Mesenchymal stem cell (in vitro differentiated cells and primary cell): ENCODE results near the gene ZNF503.

Experiments used
- DNase-seq: peaks from one replicate; pipeline ENCODE4 v3.0.0-alpha.2; 2013
- H2AFZ ChIP-seq: one replicate; pipeline ENCODE4 v1.6.1; 2013; ENCODE audit warnings: low read depth, mild to moderate bottlenecking, control low read depth, inconsistent platforms, low read length, moderate library complexity
- H2AK5ac ChIP-seq: 2 replicates; pipeline ENCODE4 v1.6.1; 2013; ENCODE audit warnings: low read length, moderate library complexity, mild to moderate bottlenecking, inconsistent platforms; ENCODE audit not compliant: severe bottlenecking
- H2BK120ac ChIP-seq: one replicate; pipeline ENCODE4 v1.6.1; 2013; ENCODE audit warnings: low read depth, mild to moderate bottlenecking, inconsistent platforms, low read length, moderate library complexity
- H2BK12ac ChIP-seq, 2 experiments: one replicate each; pipeline ENCODE4 v1.6.1; 2013; ENCODE audit warnings: inconsistent platforms in 2 of 2, low read length in 2 of 2, mild to moderate bottlenecking in 2 of 2, moderate library complexity in 2 of 2, control low read depth in 1 of 2
- H2BK15ac ChIP-seq: one replicate; pipeline ENCODE4 v1.6.1; 2013; ENCODE audit warnings: mild to moderate bottlenecking, low read depth, inconsistent platforms; ENCODE audit not compliant: poor library complexity, severe bottlenecking
- H2BK5ac ChIP-seq: 2 replicates; pipeline ENCODE4 v1.6.1; 2013; ENCODE audit warnings: low read depth, mild to moderate bottlenecking, low read length, control low read depth, inconsistent platforms; ENCODE audit not compliant: poor library complexity, severe bottlenecking
- H3K14ac ChIP-seq, 2 experiments: one replicate each; pipeline ENCODE4 v1.6.1; 2013; ENCODE audit warnings: inconsistent platforms in 2 of 2, low read length in 2 of 2, control low read depth in 1 of 2, mild to moderate bottlenecking in 1 of 2, moderate library complexity in 1 of 2
- H3K18ac ChIP-seq, 2 experiments: one replicate each; pipeline ENCODE4 v1.6.1; 2013; ENCODE audit warnings: inconsistent platforms in 2 of 2, low read length in 2 of 2, control low read depth in 1 of 2, low read depth in 1 of 2, mild to moderate bottlenecking in 1 of 2
- H3K23ac ChIP-seq, 2 experiments: one replicate each; pipeline ENCODE4 v1.6.1; 2013; ENCODE audit warnings: inconsistent platforms in 2 of 2, low read length in 2 of 2, mild to moderate bottlenecking in 2 of 2, moderate library complexity in 2 of 2, control low read depth in 1 of 2
- H3K27ac ChIP-seq: 2 replicates; pipeline ENCODE4 v1.5.1; 2013; ENCODE audit warnings: mild to moderate bottlenecking, moderate library complexity, low read length, control low read depth, inconsistent platforms; ENCODE audit not compliant: poor library complexity, severe bottlenecking
- H3K27me3 ChIP-seq, 2 experiments: 2 replicates each; pipeline versions ENCODE4 v1.6.1 to v1.7.0; 2013; ENCODE audit warnings: low read length in 2 of 2, mild to moderate bottlenecking in 2 of 2, moderate library complexity in 2 of 2, control low read depth in 1 of 2, inconsistent platforms in 1 of 2; ENCODE audit not compliant: control insufficient read depth in 1 of 2, insufficient read depth in 1 of 2
- H3K36me3 ChIP-seq, 2 experiments: 2 replicates each; pipeline versions ENCODE4 v1.6.1 to v1.7.0; 2013; ENCODE audit warnings: low read length in 2 of 2, control low read depth in 1 of 2, inconsistent platforms in 1 of 2, low read depth in 1 of 2, mild to moderate bottlenecking in 1 of 2; ENCODE audit not compliant: insufficient read depth in 2 of 2, control insufficient read depth in 1 of 2
- H3K4ac ChIP-seq, 2 experiments: one replicate each; pipeline ENCODE4 v1.6.1; 2013; ENCODE audit warnings: inconsistent platforms in 2 of 2, low read length in 2 of 2, mild to moderate bottlenecking in 2 of 2, moderate library complexity in 2 of 2, control low read depth in 1 of 2, low read depth in 1 of 2
- H3K4me1 ChIP-seq: 2 replicates; pipeline ENCODE4 v1.6.1; 2013; ENCODE audit warnings: low read depth, low read length, control low read depth; ENCODE audit not compliant: control insufficient read depth, insufficient read depth
- H3K4me2 ChIP-seq: 2 replicates; pipeline ENCODE4 v1.6.1; 2013; ENCODE audit warnings: low read length, mild to moderate bottlenecking, inconsistent platforms; ENCODE audit not compliant: poor library complexity, severe bottlenecking
- H3K4me3 ChIP-seq, 2 experiments: 2 replicates each; pipeline versions ENCODE4 v1.5.1 to v1.7.0; 2013; ENCODE audit warnings: low read length in 2 of 2, mild to moderate bottlenecking in 2 of 2, control low read depth in 1 of 2, low read depth in 1 of 2; ENCODE audit not compliant: insufficient read depth in 1 of 2
- H3K79me1 ChIP-seq: replicated peaks from 2 replicates; pipeline ENCODE4 v1.6.1; 2013; ENCODE audit warnings: mild to moderate bottlenecking, control low read depth, low read length, inconsistent platforms; ENCODE audit not compliant: poor library complexity, severe bottlenecking
- H3K9ac ChIP-seq: 2 replicates; pipeline ENCODE4 v1.7.0; 2013; ENCODE audit warnings: mild to moderate bottlenecking, low read length, moderate library complexity
- H3K9me3 ChIP-seq: 2 replicates; pipeline ENCODE4 v1.7.0; 2013; ENCODE audit warnings: mild to moderate bottlenecking, low read length; ENCODE audit not compliant: control insufficient read depth
- H4K8ac ChIP-seq: one replicate; pipeline ENCODE4 v1.6.1; 2013; ENCODE audit warnings: inconsistent platforms, mild to moderate bottlenecking, low read length, moderate library complexity
- H4K91ac ChIP-seq: one replicate; pipeline ENCODE4 v1.6.1; 2013; ENCODE audit warnings: mild to moderate bottlenecking, low read length, inconsistent platforms
- WGBS: methylation state at CpG from one replicate; pipeline ENCODE4 v1.1.7; 2013; ENCODE audit warnings: mixed read lengths; 5-methylcytosine and 5-hydroxymethylcytosine counted together

ZNF503 gene

DNA sequence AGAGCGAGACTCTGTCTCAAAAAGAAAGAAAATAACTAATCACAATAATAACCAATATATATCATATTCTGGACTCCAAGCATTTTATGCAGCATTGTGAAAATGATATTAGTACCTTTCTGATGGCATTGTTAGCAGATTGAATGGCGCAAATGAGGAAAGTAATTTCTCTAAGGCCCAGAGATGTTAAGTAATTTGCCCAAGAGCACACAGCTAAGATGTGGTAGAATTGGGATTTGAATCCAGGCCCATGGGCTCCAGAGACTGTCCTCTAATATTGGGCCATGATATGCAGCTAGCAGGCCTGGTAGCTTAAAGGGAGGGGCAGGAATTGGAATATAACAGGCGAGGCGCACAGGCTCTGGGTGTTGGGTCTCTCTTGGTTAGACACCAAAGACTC lies 44.1 kb downstream of the ZNF503 start:
- Histone ChIP-seq H3K4me3 (no peak overlapping the region), H2BK15ac (no peak overlapping the region), H3K36me3 (no peaks in the 10 kb centered on the region), H2BK120ac (no peak overlapping the region), H2AK5ac (no peak overlapping the region), H3K9ac (no peak overlapping the region), H3K14ac (no peak overlapping the region), H3K27me3 (peaks cover 4 to 10% of the 10 kb centered on the region in 2 experiments), H2BK5ac (no peak overlapping the region), H2AFZ (no peak overlapping the region), H3K4me2 (no peak overlapping the region), H3K18ac (no peak overlapping the region), H3K4me1 (peaks cover 15% of the 10 kb centered on the region), H4K8ac (no peak overlapping the region), H3K4ac (no peak overlapping the region), H3K9me3 (peaks cover 10% of the 10 kb centered on the region), H3K23ac (no peak overlapping the region), H2BK12ac (no peak overlapping the region), H4K91ac (no peak overlapping the region), H3K27ac (no peak overlapping the region), H3K79me1 (no peaks in the 10 kb centered on the region)
- WGBS, result 97% methylated on average over 3 of the region's 4 CpGs
- no peak for DNase-seq

DNA sequence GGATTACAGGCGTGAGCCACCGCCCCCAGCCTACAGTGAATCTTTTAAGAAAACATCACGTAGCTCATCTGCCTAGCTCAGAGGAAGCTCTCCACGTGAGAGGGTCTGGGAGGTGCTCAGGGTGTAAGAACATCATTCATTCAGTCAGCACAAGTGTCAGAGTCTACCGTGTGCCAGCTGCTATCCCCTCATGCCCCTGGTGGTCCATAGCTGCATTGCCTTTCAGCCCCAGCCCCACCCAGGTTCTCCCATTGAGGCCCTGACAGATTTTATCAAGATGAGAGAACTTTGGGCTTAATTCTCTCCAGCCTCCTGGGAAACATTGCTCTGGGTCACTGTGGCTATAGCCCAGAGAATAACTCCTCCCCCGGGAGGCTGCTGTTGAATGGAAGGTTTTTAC lies 45.1 kb downstream of the ZNF503 start:
- Histone ChIP-seq H3K9ac (no peak overlapping the region), H2BK12ac (no peak overlapping the region), H3K14ac (no peak overlapping the region), H3K4me1 (peaks cover 20% of the 10 kb centered on the region), H3K36me3 (no peaks in the 10 kb centered on the region), H3K9me3 (peaks cover 10% of the 10 kb centered on the region), H2AK5ac (no peak overlapping the region), H3K27me3 (peaks cover 0 to 10% of the 10 kb centered on the region in 2 experiments), H2BK120ac (no peak overlapping the region), H3K18ac (no peak overlapping the region), H3K4me3 (no peak overlapping the region), H3K23ac (no peak overlapping the region), H2BK15ac (no peak overlapping the region), H2BK5ac (no peak overlapping the region), H3K27ac (no peak overlapping the region), H4K8ac (no peak overlapping the region), H3K4ac (no peak overlapping the region), H3K79me1 (no peaks in the 10 kb centered on the region), H2AFZ (no peak overlapping the region), H4K91ac (no peak overlapping the region), H3K4me2 (no peak overlapping the region)
- WGBS, result 81% methylated on average over 6 of the region's 6 CpGs
- no peak for DNase-seq

DNA sequence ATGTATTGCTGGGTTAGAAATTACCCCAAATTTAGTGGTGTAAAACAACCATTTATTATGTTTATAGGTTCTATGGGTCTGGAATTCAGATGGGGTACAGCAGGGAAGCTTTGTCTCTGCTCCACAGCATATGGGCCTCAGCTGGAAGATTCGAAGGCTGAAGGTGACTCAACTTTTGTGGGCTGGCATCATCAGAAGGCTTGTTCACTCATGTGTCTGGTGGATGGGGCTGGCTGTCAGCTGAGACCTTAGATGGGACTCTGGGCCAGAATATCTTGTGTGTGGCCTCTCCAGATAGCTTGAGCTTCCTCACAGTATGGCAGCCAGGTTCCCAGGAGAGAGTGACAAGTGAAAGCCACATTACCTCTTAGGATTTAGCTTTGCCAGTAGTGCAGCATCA lies 45.9 kb downstream of the ZNF503 start:
- H2AFZ ChIP-seq, result no peak overlapping the region
- DNase-seq, result no peak
- H3K9me3 ChIP-seq, result peaks cover 10% of the 10 kb centered on the region
- H2BK15ac ChIP-seq, result no peak overlapping the region
- H3K79me1 ChIP-seq, result no peaks in the 10 kb centered on the region
- H2BK120ac ChIP-seq, result no peak overlapping the region
- H3K4me1 ChIP-seq, result peaks cover 21% of the 10 kb centered on the region
- H3K4me2 ChIP-seq, result no peak overlapping the region
- H2AK5ac ChIP-seq, result no peak overlapping the region
- H3K4ac ChIP-seq, result no peak overlapping the region
- no peak overlapping the region for H2BK5ac ChIP-seq
- no peak overlapping the region for H3K23ac ChIP-seq
- H3K14ac ChIP-seq, result no peak overlapping the region
- H3K18ac ChIP-seq, result no peak overlapping the region
- H2BK12ac ChIP-seq, result no peak overlapping the region
- no peaks in the 10 kb centered on the region for H3K36me3 ChIP-seq
- no peak overlapping the region for H4K8ac ChIP-seq
- peak overlapping the region in 1 of 2 experiments; percentile 23 for H3K4me3 ChIP-seq
- H3K9ac ChIP-seq, result no peak overlapping the region
- WGBS, result 90% methylated on average over 1 of the region's 1 CpG
- H3K27me3 ChIP-seq, result peaks cover 0 to 10% of the 10 kb centered on the region in 2 experiments
- H3K27ac ChIP-seq, result no peak overlapping the region
- H4K91ac ChIP-seq, result no peak overlapping the region

DNA sequence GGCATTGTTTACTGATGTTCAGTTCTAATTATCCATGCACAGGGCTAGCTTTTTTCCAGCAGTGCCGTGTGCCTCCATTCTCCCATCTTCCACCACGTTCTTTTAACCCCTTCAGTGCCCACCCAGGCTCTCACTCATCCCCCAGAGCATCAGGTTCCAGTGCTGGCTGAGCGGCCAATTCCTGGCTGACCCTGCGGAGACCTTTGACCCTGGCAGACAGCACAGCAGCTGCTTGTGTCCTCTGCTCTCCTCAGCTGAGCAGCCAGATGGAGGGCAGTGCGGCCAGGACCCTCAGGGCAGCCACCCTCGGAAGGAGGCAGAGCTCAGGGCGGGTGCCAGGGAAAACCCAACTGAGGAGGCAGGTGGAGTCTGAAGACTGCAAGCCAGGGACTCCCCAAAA lies 48.4 kb downstream of the ZNF503 start:
- H3K27ac ChIP-seq, result no peak overlapping the region
- H2AFZ ChIP-seq, result no peak overlapping the region
- H3K4me2 ChIP-seq, result no peak overlapping the region
- H2BK12ac ChIP-seq, result no peak overlapping the region
- H2BK5ac ChIP-seq, result no peak overlapping the region
- no peaks in the 10 kb centered on the region for H3K79me1 ChIP-seq
- no peak overlapping the region for H2BK15ac ChIP-seq
- no peak overlapping the region for H4K8ac ChIP-seq
- peaks cover 10% of the 10 kb centered on the region for H3K9me3 ChIP-seq
- peaks cover 12% of the 10 kb centered on the region for H3K4me1 ChIP-seq
- H3K14ac ChIP-seq, result no peak overlapping the region
- H3K4ac ChIP-seq, result no peak overlapping the region
- no peak overlapping the region for H3K23ac ChIP-seq
- no peaks in the 10 kb centered on the region for H3K36me3 ChIP-seq
- no peak overlapping the region for H4K91ac ChIP-seq
- H2AK5ac ChIP-seq, result no peak overlapping the region
- no peak overlapping the region for H3K4me3 ChIP-seq
- H3K9ac ChIP-seq, result no peak overlapping the region
- no peak overlapping the region for H2BK120ac ChIP-seq
- peaks cover 0 to 10% of the 10 kb centered on the region in 2 experiments for H3K27me3 ChIP-seq
- H3K18ac ChIP-seq, result no peak overlapping the region
- no peak for DNase-seq
- WGBS, result 57% methylated on average over 7 of the region's 7 CpGs
